ENCODE measurements around the gene ATOSA.

ATOSA gene

GRCh38 chr15:52667597-52667996, 11.6 kb downstream of the ATOSA start:
- Histone ChIP-seq H3F3A (ENCODE audit: control insufficient read depth, insufficient read depth) (no peaks in the 10 kb centered on the region), H4K20me1 (ENCODE audit: control insufficient read depth, insufficient read depth, low read depth, low read length) (no peaks in the 10 kb centered on the region), H3K27ac (ENCODE audit: low read depth, low read length) (no peak overlapping the region), H3K79me2 (ENCODE audit: control insufficient read depth, low read length) (peaks cover 72% of the 10 kb centered on the region), H3K4me3 (ENCODE audit: low read length) (no peak overlapping the region), H3K9me3 (ENCODE audit: control insufficient read depth, insufficient read depth, low read length) (no peaks in the 10 kb centered on the region), H3K9me2 (replicated peaks; ENCODE audit: control insufficient read depth, low read length) (no peaks in the 10 kb centered on the region), H3K4me2 (ENCODE audit: low read length) (no peak overlapping the region), H3K4me1 (ENCODE audit: control insufficient read depth, low read length) (no peaks in the 10 kb centered on the region; the same call in 1 of the 2 replicates), H3K36me3 (ENCODE audit: control insufficient read depth, low read length) (peaks cover 88% of the 10 kb centered on the region), H3K27me3 (ENCODE audit: control insufficient read depth, low read length) (no peaks in the 10 kb centered on the region)
- TF ChIP-seq EZH2phosphoT487 (IDR thresholded peaks at IDR 0.05; ENCODE audit: borderline replicate concordance, low read length) (no peak), CTCF (IDR thresholded peaks at IDR 0.05; ENCODE audit: low read depth, low read length, poor library complexity, severe bottlenecking) (no peak)

GRCh38 chr15:52663536-52664294, 15.5 kb downstream of the ATOSA start:
- H4K20me1 ChIP-seq (ENCODE audit: control insufficient read depth, insufficient read depth, low read depth, low read length), result no peaks in the 10 kb centered on the region
- H3K9me2 ChIP-seq (replicated peaks; ENCODE audit: control insufficient read depth, low read length), result no peaks in the 10 kb centered on the region
- no peaks in the 10 kb centered on the region for H3K4me1 ChIP-seq (ENCODE audit: control insufficient read depth, low read length)
- no peak for TF ChIP-seq EZH2phosphoT487 (IDR thresholded peaks at IDR 0.05; ENCODE audit: borderline replicate concordance, low read length)
- no peak for TF ChIP-seq CTCF (IDR thresholded peaks at IDR 0.05; ENCODE audit: low read depth, low read length, poor library complexity, severe bottlenecking)
- no peaks in the 10 kb centered on the region for H3F3A ChIP-seq (ENCODE audit: control insufficient read depth, insufficient read depth)
- no peaks in the 10 kb centered on the region for H3K9me3 ChIP-seq (ENCODE audit: control insufficient read depth, insufficient read depth, low read length)
- H3K27me3 ChIP-seq (ENCODE audit: control insufficient read depth, low read length), result no peaks in the 10 kb centered on the region
- H3K4me2 ChIP-seq (ENCODE audit: low read length), result no peak overlapping the region
- H3K36me3 ChIP-seq (ENCODE audit: control insufficient read depth, low read length), result peaks cover 88% of the 10 kb centered on the region
- no peak overlapping the region for H3K27ac ChIP-seq (ENCODE audit: low read depth, low read length)
- peaks cover 65% of the 10 kb centered on the region for H3K79me2 ChIP-seq (ENCODE audit: control insufficient read depth, low read length)
- no peak overlapping the region for H3K4me3 ChIP-seq (ENCODE audit: low read length)

- no peak for TF ChIP-seq CTCF (IDR thresholded peaks at IDR 0.05; ENCODE audit: low read depth, low read length, poor library complexity, severe bottlenecking)
- no peak for TF ChIP-seq EZH2phosphoT487 (IDR thresholded peaks at IDR 0.05; ENCODE audit: borderline replicate concordance, low read length)
- H4K20me1 ChIP-seq (ENCODE audit: control insufficient read depth, insufficient read depth, low read depth, low read length), result no peaks in the 10 kb centered on the region
- H3K4me1 ChIP-seq (ENCODE audit: control insufficient read depth, low read length), result no peaks in the 10 kb centered on the region
- no peak overlapping the region for H3K4me2 ChIP-seq (ENCODE audit: low read length)
- H3F3A ChIP-seq (ENCODE audit: control insufficient read depth, insufficient read depth), result no peaks in the 10 kb centered on the region
- no peaks in the 10 kb centered on the region for H3K9me2 ChIP-seq (replicated peaks; ENCODE audit: control insufficient read depth, low read length)
- peaks cover 90% of the 10 kb centered on the region for H3K36me3 ChIP-seq (ENCODE audit: control insufficient read depth, low read length)
- no peaks in the 10 kb centered on the region for H3K27me3 ChIP-seq (ENCODE audit: control insufficient read depth, low read length)
- no peaks in the 10 kb centered on the region for H3K9me3 ChIP-seq (ENCODE audit: control insufficient read depth, insufficient read depth, low read length)
- no peak overlapping the region for H3K4me3 ChIP-seq (ENCODE audit: low read length)
- peaks cover 68% of the 10 kb centered on the region for H3K79me2 ChIP-seq (ENCODE audit: control insufficient read depth, low read length)
- H3K27ac ChIP-seq (ENCODE audit: low read depth, low read length), result no peak overlapping the region
Measured at GRCh38 chr15:52661909-52662308, 17.3 kb downstream of the ATOSA start.

Measured in DOHH2 (cell line).